Activated CD4-positive, CD25-positive, alpha-beta regulatory T cell treated with anti-CD3 and anti-CD28 coated beads, Interleukin-2, amount 50 U/mL, for 16 hours (primary cell): ENCODE measurements around the gene HPSE2.

ENCODE experiments used
- DNase-seq: peaks from one replicate; pipeline ENCODE4 v3.0.0-alpha.2; 2020; ENCODE audit warnings: low read depth, low spot score

The HPSE2 gene

DNA sequence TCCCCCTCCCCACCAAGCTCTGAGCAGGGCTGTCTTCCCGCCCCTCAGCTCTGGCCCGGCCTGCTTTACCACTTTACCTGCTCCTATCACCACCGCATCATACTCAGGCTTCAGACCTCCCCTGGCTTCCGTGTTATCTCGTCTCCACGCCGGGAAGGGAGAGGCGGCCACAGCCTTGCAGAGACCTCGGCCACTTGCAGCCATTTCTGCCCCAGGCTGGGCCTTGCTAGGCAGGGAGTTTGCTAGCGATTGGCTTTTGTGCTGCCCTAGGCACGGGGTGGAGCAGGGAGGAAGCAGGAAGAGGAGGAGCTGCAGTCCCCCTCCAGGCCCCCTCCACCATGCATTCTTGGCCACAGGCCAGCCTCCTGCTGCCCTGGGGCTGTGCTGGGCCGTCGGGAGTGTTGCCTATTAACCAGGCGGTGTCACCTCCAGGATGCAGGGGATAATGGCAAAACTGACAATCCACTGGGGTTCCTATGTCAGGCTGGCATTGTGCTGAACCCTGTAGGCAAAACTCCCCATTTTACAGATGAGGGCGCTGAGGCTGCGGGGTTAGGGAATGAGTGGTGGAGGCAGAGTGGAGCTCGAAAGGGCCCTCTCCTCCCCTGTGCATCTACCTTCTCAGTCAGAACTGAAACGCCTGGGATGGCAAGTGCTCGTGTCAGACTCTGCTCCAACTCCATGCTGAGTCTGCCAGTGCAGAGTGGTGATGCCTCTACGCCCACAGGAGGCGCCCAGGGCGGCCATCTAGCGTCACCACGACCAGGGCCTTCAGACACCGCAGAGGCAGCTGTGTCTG is 820.5 kb downstream of the HPSE2 start, which contains the start of gene PYROXD2:
Gene PYROXD2 (minus strand): TSS at position 251 of the 799 bp plus-strand sequence. CDS start 47 bp downstream, at position 204.
- DNase-seq: no peak

DNA sequence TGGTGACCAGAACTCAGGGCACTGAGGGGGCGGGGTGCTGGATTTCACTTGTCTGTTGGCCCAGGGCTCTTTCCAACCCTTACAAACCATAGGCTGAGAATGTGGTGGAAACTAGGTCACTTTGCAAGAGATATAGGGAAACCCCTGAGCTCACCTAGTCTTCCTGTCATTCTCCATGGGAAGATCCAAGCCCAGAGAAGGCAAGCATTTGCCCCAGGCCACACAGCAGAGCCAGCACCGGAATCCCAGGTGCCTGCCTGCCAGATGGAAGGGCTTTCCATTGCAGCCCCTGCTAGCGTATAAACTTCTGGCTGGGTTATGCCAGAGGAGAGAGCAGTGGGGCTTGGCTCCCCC is 821.1 kb downstream of the HPSE2 start:
- DNase-seq: no peak

DNA sequence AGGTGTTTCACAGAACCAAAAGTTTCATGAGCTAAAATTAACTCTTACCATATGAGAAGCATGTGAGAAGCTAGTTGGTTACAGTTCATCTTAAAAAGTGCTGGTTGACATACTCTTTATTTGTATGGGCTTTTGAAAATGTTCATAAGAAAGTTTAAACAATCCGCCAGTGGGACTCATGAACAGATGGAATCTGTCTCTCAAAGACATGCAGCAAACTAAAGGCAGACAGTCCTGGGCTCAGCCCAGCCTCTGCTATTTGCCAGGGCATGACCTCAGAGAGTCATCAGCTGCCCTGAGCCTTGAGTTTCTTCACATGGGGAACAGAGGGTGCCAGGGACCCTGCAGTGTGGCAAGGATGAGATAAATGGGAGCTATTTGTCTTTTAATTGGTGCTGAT is 823.9 kb downstream of the HPSE2 start:
- DNase-seq: no peak

DNA sequence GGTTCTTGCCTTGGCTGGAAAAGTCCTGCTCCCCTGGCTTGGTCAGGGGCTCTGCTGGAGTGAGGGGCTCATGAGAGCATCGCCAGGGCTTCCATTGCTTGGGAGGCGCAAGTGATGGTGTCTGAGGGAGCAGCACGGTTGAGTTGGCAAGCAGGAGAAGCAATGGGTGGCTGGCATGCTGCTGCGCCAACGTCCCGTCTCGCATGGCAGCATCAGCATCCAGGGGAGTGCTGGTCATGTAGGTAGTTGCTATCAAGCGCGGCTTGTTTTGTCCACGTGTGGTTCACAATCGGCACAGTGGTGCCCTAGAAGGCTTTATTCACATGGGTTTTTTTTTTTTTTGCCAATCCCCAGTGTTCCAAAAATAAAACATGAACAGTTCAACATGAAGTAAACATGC is 824.5 kb downstream of the HPSE2 start:
- no peak for DNase-seq

DNA sequence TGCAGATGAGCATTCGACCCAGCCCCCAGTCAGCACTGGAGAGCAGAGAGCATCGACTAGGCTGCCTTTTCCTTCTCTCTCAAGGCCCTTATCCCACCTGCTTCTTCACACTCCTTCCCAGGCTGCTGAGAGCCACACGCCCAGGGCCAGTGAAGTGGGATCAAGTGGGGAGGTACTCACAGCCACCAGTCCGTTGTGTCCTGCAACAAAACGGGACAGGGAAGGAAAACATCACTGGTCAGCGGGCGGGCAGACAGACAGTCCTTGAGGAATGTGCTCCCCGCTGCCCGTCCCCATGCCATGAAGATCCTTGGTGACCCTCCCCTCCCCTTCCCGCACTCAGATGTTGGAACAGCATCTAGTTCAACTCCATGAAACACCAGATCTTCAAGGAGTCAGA is 824.9 kb downstream of the HPSE2 start:
- DNase-seq: no peak

DNA sequence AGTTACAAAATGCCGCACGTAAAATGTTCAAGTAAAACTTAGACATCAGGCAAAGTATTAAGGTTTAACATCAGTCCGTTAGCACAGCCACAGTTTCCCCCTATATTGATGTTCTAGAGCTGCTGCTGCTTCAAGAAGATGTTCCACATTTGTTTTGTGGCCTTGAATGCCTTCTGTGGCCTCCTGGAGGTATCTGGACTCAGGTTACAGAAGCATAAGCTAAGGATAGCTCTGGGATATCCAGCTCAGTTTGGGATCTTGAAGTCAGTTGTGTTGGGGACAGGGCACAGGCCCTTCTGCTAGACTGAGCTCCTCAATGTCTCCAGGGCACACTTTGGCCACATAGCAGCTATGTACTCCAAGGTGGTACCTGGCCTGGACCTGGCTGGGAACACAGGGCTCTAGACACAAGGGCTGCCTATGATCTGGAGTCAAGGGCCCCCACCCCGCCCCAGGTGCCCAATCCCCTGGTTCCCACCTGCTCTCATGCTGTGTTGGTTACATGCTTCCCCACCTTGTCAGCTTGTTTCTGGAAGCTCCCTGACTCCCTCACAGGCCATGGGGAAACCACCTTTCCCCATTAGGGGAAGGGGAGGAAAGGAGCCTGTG is 825.4 kb downstream of the HPSE2 start:
- no peak for DNase-seq

DNA sequence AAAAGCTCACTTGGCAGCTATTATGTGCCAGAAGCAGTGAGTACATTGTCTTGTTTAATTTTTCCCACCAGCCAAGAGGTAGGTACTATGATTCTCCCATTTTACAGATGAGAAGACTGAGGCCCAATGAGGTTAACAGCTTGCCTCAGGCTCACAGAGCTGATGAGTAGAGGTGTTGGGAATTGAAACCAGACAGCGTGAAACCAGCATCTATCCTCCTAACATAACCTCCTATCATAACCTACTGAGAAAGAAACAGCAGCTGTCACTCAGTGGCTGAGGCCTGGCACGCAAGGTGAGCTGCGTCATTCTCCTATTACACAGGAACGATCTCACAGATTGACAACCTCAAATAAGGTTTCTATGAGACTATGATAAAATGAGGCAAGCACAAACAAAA is 826.9 kb downstream of the HPSE2 start:
- no peak for DNase-seq

DNA sequence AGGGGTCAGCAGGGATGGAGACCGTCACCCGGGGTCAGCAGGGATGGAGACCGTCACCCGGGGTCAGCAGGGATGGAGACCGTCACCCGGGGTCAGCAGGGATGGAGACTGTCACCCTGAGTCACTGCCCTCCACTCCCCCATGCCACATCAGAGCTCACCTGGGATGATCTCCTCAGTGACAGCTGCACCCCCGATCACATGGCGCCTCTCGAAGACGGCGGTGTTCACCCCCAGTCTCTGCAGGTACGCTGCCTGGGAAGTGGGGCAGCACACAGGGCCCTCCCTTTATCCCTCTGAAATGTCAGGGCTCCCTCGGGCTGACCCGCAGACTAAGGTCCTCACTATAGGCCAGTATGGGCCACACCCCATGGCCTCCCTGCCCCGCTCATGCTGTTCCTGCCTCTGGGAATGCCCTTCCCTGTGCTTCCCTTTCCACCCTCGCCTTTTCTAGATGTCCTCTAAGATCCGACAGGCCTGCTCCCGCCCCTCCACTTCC is 827.9 kb downstream of the HPSE2 start:
- DNase-seq: no peak
